Stomach (tissue), 4 donors: ENCODE measurements around the gene GLS.

ENCODE experiments used
- POLR2A ChIP-seq, 4 donors: fragments of 450-650 bp; IDR thresholded peaks; one replicate each; pipeline ENCODE4 v1.6.1; 2016; ENCODE audit warnings: antibody characterized with exemption in 4 of 4, control low read depth in 2 of 4, mild to moderate bottlenecking in 1 of 4, moderate library complexity in 1 of 4
- POLR2AphosphoS5 ChIP-seq, 3 donors: sonication (generic); formaldehyde crosslinking; IDR thresholded peaks; one replicate each; pipeline ENCODE4 v1.6.1; 2016; ENCODE audit warnings: antibody characterized with exemption in 3 of 3
- TF ChIP-seq, protein P1 (sequence below), 7 experiments: fragments of 450-650 bp in 4 of 7; fragments of 200-600 bp in 3 of 7; sonication (generic) in 3 of 7; IDR thresholded peaks; one replicate each; pipeline ENCODE4 v1.5.1; 2016 to 2019; ENCODE audit warnings: antibody characterized with exemption in 7 of 7, control low read depth in 2 of 7, mild to moderate bottlenecking in 1 of 7

- no peak for TF ChIP-seq POLR2A (IDR thresholded peaks at IDR 0.05)
- TF ChIP-seq, protein P1, sequence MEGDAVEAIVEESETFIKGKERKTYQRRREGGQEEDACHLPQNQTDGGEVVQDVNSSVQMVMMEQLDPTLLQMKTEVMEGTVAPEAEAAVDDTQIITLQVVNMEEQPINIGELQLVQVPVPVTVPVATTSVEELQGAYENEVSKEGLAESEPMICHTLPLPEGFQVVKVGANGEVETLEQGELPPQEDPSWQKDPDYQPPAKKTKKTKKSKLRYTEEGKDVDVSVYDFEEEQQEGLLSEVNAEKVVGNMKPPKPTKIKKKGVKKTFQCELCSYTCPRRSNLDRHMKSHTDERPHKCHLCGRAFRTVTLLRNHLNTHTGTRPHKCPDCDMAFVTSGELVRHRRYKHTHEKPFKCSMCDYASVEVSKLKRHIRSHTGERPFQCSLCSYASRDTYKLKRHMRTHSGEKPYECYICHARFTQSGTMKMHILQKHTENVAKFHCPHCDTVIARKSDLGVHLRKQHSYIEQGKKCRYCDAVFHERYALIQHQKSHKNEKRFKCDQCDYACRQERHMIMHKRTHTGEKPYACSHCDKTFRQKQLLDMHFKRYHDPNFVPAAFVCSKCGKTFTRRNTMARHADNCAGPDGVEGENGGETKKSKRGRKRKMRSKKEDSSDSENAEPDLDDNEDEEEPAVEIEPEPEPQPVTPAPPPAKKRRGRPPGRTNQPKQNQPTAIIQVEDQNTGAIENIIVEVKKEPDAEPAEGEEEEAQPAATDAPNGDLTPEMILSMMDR (IDR thresholded peaks at IDR 0.05): no peak
- no peak for TF ChIP-seq POLR2AphosphoS5 (IDR thresholded peaks at IDR 0.05)
These were observed 23.3 kb downstream of the GLS start for GRCh38 chr2:190903693-190904450.
